PC-3 (cell line): ENCODE results near the gene XPA.

Source experiments
- CTCF ChIP-seq: fragments of 300-600 bp; sonication (generic); conservative IDR thresholded peaks from 2 replicates; pipeline ENCODE4 v1.5.1; 2017; ENCODE audit warnings: antibody characterized with exemption, low read depth, mild to moderate bottlenecking, low read length
- EZH2 ChIP-seq: fragments of 300-600 bp; sonication (generic); IDR thresholded peaks from one replicate; pipeline ENCODE4 v1.6.1; 2017; ENCODE audit warnings: antibody characterized with exemption, mild to moderate bottlenecking, low read length; ENCODE audit not compliant: unreplicated experiment

- TF ChIP-seq CTCF: no peak
- no peak for TF ChIP-seq EZH2
Observed at GRCh38 chr9:97660847-97661246, 36.3 kb downstream of the XPA start.
